HCT116 (cell line): Measurements from ENCODE around the gene KCTD15. TPM values are rescaled to one million over a fixed set of nuclear protein-coding genes. Genes with fewer than 3 reads are reported as not detected.

Experiments
- ATAC-seq: fragments of 200-7000 bp; cut with Tn5 transposase; 2 replicates; pipeline ENCODE4 v1.9.1; 2020; ENCODE audit warnings: mild to moderate bottlenecking, moderate library complexity
- BruUV-seq: library from RNA; stranded (reverse); fragments of 400-500 nt; replicated peaks from 2 replicates; lab custom pipeline; 2021; lab: Mats Ljungman, UMichigan
- CTCF ChIA-PET: fragments of 300-600 bp; sonication (Branson Sonifier 250); formaldehyde crosslinking; loops from one replicate; lab custom pipeline; 2021; ENCODE audit warnings: antibody characterized with exemption; lab: Charles Lee
- POLR2A ChIA-PET: fragments of 300-600, 350-600 bp; sonication (Branson Sonifier 250); formaldehyde crosslinking; loops from one replicate; lab custom pipeline; 2021; ENCODE audit warnings: antibody characterized with exemption; lab: Charles Lee
- RAD21 ChIA-PET, 2 experiments: fragments of 300-600 bp; sonication (Branson Sonifier 250); formaldehyde crosslinking; loops; one replicate each; lab custom pipeline; 2023; ENCODE audit warnings: low total read pairs in 2 of 2; ENCODE audit not compliant: uncharacterized antibody in 2 of 2, unreplicated experiment in 2 of 2, low non-redundant PET in 1 of 2; lab: Charles Lee
- DNase-seq: peaks from one replicate; pipeline ENCODE4 v3.0.0-alpha.2; 2010; ENCODE audit warnings: low read depth, low spot score
- H2AFZ ChIP-seq: fragments of 200-600 bp; shearing (Covaris generic), sonication (generic); 2 replicates; pipeline ENCODE4 v1.6.1; 2017; ENCODE audit warnings: low read depth, mixed run types, mixed read lengths, antibody characterized with exemption, low read length; ENCODE audit not compliant: poor library complexity, severe bottlenecking
- H3K27ac ChIP-seq: 2 replicates; pipeline ENCODE4 v1.5.1; 2012; ENCODE audit warnings: low read depth, low read length
- H3K27me3 ChIP-seq: fragments of 200-600 bp; sonication (generic); 2 replicates; pipeline ENCODE4 v1.6.1; 2016; ENCODE audit warnings: mixed run types, low read length, mixed read lengths; ENCODE audit not compliant: insufficient read depth
- H3K36me3 ChIP-seq, 2 experiments: fragments of 200-500 bp in 1 of 2; fragments of 200-600 bp in 1 of 2; sonication (Bioruptor generic) in 1 of 2; sonication (generic) in 1 of 2; 2 replicates each; pipeline versions ENCODE4 v1.5.1 to v1.6.1; 2014 to 2016; ENCODE audit warnings: low read length in 2 of 2, inconsistent platforms in 1 of 2, mixed read lengths in 1 of 2, mixed run types in 1 of 2; ENCODE audit not compliant: insufficient read depth in 2 of 2, control insufficient read depth in 1 of 2
- H3K4me1 ChIP-seq, 2 experiments: fragments of 200-600 bp in 1 of 2; sonication (generic) in 1 of 2; 2 replicates each; pipeline versions ENCODE4 v1.5.1 to v1.6.1; 2012 to 2017; ENCODE audit warnings: low read length in 2 of 2, inconsistent platforms in 1 of 2, mild to moderate bottlenecking in 1 of 2, mixed read lengths in 1 of 2, mixed run types in 1 of 2, moderate library complexity in 1 of 2; ENCODE audit not compliant: insufficient read depth in 2 of 2, control insufficient read depth in 1 of 2
- H3K4me2 ChIP-seq: fragments of 200-600 bp; sonication (generic); 2 replicates; pipeline ENCODE4 v1.6.1; 2017; ENCODE audit warnings: mixed run types, low read length, mixed read lengths
- H3K4me3 ChIP-seq, 2 experiments: fragments of 200-600 bp in 1 of 2; sonication (generic) in 1 of 2; replicated peaks in 1 of 2; 2 replicates each; pipeline ENCODE4 v1.5.1; 2011 to 2016; ENCODE audit warnings: low read length in 2 of 2, control low read depth in 1 of 2, low read depth in 1 of 2, mild to moderate bottlenecking in 1 of 2, mixed read lengths in 1 of 2, mixed run types in 1 of 2
- H3K79me2 ChIP-seq: fragments of 200-600 bp; sonication (generic); 2 replicates; pipeline ENCODE4 v1.6.1; 2017; ENCODE audit warnings: mild to moderate bottlenecking, mixed run types, low read length, moderate library complexity, mixed read lengths; ENCODE audit not compliant: insufficient read depth
- H3K9ac ChIP-seq: fragments of 200-600 bp; sonication (generic); 2 replicates; pipeline ENCODE4 v1.6.1; 2016; ENCODE audit warnings: low read length, mixed read lengths
- H3K9me2 ChIP-seq: fragments of 200-600 bp; sonication (generic), shearing (Covaris generic); 2 replicates; pipeline ENCODE4 v1.6.1; 2017; ENCODE audit warnings: mixed run types, mild to moderate bottlenecking, moderate library complexity; ENCODE audit not compliant: insufficient read depth
- H3K9me3 ChIP-seq, 2 experiments: fragments of 200-500 bp in 1 of 2; fragments of 200-600 bp in 1 of 2; sonication (Bioruptor generic) in 1 of 2; sonication (generic) in 1 of 2; 2 replicates each; pipeline ENCODE4 v1.6.1; 2014 to 2017; ENCODE audit warnings: low read length in 2 of 2, mixed read lengths in 2 of 2, inconsistent platforms in 1 of 2, low read depth in 1 of 2, mild to moderate bottlenecking in 1 of 2, mixed run types in 1 of 2, moderate library complexity in 1 of 2; ENCODE audit not compliant: control insufficient read depth in 1 of 2, insufficient read depth in 1 of 2
- H4K20me1 ChIP-seq: fragments of 200-600 bp; sonication (generic), shearing (Covaris generic); 2 replicates; pipeline ENCODE4 v1.6.1; 2017; ENCODE audit warnings: mixed run types, mild to moderate bottlenecking, moderate library complexity; ENCODE audit not compliant: insufficient read depth
- ELF1 ChIP-seq: IDR thresholded peaks from 2 replicates; pipeline ENCODE4 v1.6.1; 2012; ENCODE audit warnings: low read depth, borderline replicate concordance
- MAX ChIP-seq: IDR thresholded peaks from 2 replicates; pipeline ENCODE4 v1.6.1; 2012
- POLR2A ChIP-seq: IDR thresholded peaks from 2 replicates; pipeline ENCODE4 v1.7.0; 2011; ENCODE audit warnings: borderline replicate concordance; ENCODE audit not compliant: insufficient read depth, insufficient read length; ENCODE audit errors: extremely low read depth
- SRF ChIP-seq: IDR thresholded peaks from 2 replicates; pipeline ENCODE4 v1.6.1; 2012; ENCODE audit warnings: low read depth
- YY1 ChIP-seq: IDR thresholded peaks from 2 replicates; pipeline ENCODE4 v1.6.1; 2011; ENCODE audit warnings: low read length, low read depth, moderate library complexity, mild to moderate bottlenecking; ENCODE audit not compliant: insufficient replicate concordance; ENCODE audit errors: extremely low read depth
- ZNF274 ChIP-seq: fragments of 200-500 bp; sonication (Bioruptor generic); IDR thresholded peaks from 2 replicates; pipeline ENCODE4 v1.6.1; 2014; ENCODE audit warnings: mild to moderate bottlenecking, low read depth, low read length, inconsistent platforms
- intact Hi-C: fragments of 100-400 bp; cut with micrococcal nuclease; formaldehyde crosslinking; loops from 2 replicates; pipeline ENCODE4 v1.10.0; 2022
- total RNA-seq: library from RNA; stranded (reverse); gene quantifications from one replicate; pipeline ENCODE4 v1.2.1, GENCODE V29; 2021; ENCODE audit not compliant: unreplicated experiment

KCTD15 gene
- total RNA-seq, 1 experiment from 2014 or later, result 29.2 TPM

GRCh38 chr19:33814181-33815165, 17.8 kb downstream of the KCTD15 start:
- H3K9ac ChIP-seq, result no peak overlapping the region
- ChIA-PET CTCF (no interaction called here), POLR2A (no interaction called here), RAD21 (no interaction called here)
- H4K20me1 ChIP-seq, result no peaks in the 10 kb centered on the region
- intact Hi-C loops, result no loop called here
- DNase-seq (no peak), ATAC-seq (no peak)
- no peaks in the 10 kb centered on the region for H3K9me3 ChIP-seq
- no peak overlapping the region for H2AFZ ChIP-seq
- no peaks in the 10 kb centered on the region for H3K27me3 ChIP-seq
- H3K9me2 ChIP-seq, result no peaks in the 10 kb centered on the region
- no peak overlapping the region for H3K4me2 ChIP-seq
- no TSS peak for BruUV-seq
- H3K27ac ChIP-seq, result no peak overlapping the region
- H3K79me2 ChIP-seq, result no peaks in the 10 kb centered on the region
- H3K4me3 ChIP-seq, result no peak overlapping the region
- no peaks in the 10 kb centered on the region for H3K36me3 ChIP-seq
- TF ChIP-seq YY1, result no peak
- TF ChIP-seq ZNF274, result no peak
- TF ChIP-seq MAX, result no peak
- TF ChIP-seq ELF1, result no peak
- no peak for TF ChIP-seq POLR2A
- no peak for TF ChIP-seq SRF
- peaks cover 2 to 11% of the 10 kb centered on the region in 2 experiments for H3K4me1 ChIP-seq
